ENCODE results near the gene RINL.

DNA sequence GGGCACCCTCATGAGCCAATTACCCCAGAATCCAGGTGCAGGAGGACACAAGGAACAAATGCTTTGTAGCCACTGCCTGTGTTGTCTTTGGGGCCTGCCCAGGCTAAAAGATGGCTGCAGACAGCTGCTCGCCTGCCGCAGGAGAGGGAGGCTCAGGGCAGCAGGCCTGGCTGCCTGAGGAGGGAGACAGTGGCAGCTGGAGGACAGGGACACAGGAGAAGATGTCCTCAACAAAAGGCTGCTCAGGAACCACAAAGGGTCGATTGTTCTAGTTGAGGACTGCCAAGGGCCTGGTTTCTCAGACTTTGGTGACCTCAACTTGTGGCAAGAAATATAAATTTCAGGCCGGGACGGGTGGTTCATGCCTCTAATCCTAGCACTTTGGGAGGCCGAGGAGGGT lies 13.7 kb upstream of the RINL start:
- TF ChIP-seq, protein P1, sequence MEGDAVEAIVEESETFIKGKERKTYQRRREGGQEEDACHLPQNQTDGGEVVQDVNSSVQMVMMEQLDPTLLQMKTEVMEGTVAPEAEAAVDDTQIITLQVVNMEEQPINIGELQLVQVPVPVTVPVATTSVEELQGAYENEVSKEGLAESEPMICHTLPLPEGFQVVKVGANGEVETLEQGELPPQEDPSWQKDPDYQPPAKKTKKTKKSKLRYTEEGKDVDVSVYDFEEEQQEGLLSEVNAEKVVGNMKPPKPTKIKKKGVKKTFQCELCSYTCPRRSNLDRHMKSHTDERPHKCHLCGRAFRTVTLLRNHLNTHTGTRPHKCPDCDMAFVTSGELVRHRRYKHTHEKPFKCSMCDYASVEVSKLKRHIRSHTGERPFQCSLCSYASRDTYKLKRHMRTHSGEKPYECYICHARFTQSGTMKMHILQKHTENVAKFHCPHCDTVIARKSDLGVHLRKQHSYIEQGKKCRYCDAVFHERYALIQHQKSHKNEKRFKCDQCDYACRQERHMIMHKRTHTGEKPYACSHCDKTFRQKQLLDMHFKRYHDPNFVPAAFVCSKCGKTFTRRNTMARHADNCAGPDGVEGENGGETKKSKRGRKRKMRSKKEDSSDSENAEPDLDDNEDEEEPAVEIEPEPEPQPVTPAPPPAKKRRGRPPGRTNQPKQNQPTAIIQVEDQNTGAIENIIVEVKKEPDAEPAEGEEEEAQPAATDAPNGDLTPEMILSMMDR (IDR thresholded peaks at IDR 0.05 in 4 of 5, conservative IDR thresholded peaks at IDR 0.05 in 1 of 5): no peak
- TF ChIP-seq POLR2A (IDR thresholded peaks at IDR 0.05): no peak
